GM18508 (cell line): ENCODE results near the gene DBX2.
"Not testable (repeated sequence)": the region's sequence is repeated elsewhere in the genome, so short reads cannot be mapped to it uniquely, and the experiment has no call there.

Experiments
- ATAC-seq: cut with Tn5 transposase; IDR thresholded peaks from one replicate; pipeline ENCODE4 v1.9.1; 2021; ENCODE audit warnings: moderate number of reproducible peaks; ENCODE audit not compliant: insufficient read depth, unreplicated experiment

DBX2 gene

GRCh38 chr12:45050751-45051571 is at the start of gene DBX2:
DBX2 (minus strand) TSS chr12:45051099; CDS start chr12:45050927, 172 bp downstream.
- ATAC-seq, result no peak

- no peak for ATAC-seq
Observed at GRCh38 chr12:45098766-45099165, 47.9 kb upstream of the DBX2 start.

- ATAC-seq, result not testable (repeated sequence)
Observed at GRCh38 chr12:45095417-45095816, 44.5 kb upstream of the DBX2 start.

- no peak for ATAC-seq
Observed at GRCh38 chr12:45093051-45093450, 42.2 kb upstream of the DBX2 start.

- ATAC-seq, result no peak
Observed at GRCh38 chr12:45089411-45090075, 38.6 kb upstream of the DBX2 start.

- no peak for ATAC-seq
Observed at GRCh38 chr12:45088608-45089007, 37.7 kb upstream of the DBX2 start.

GRCh38 chr12:45084248-45084647 is 33.3 kb upstream of the DBX2 start:
- not testable (repeated sequence) for ATAC-seq

- ATAC-seq, result no peak
Observed at GRCh38 chr12:45077251-45077650, 26.4 kb upstream of the DBX2 start.

GRCh38 chr12:45076417-45077026 is 25.6 kb upstream of the DBX2 start:
- no peak for ATAC-seq

- ATAC-seq, result no peak
Observed at GRCh38 chr12:45075587-45076282, 24.8 kb upstream of the DBX2 start.

- no peak for ATAC-seq
Observed at GRCh38 chr12:45065125-45065626, 14.3 kb upstream of the DBX2 start.

- no peak for ATAC-seq
Observed at GRCh38 chr12:45060976-45061375, 10.1 kb upstream of the DBX2 start.

- ATAC-seq, result no peak
Observed at GRCh38 chr12:45051572-45052125, 750 bp upstream of the DBX2 start.

- ATAC-seq, result no peak
Observed at GRCh38 chr12:45049912-45050750, 768 bp downstream of the DBX2 start.

GRCh38 chr12:45042599-45042998 is 8.3 kb downstream of the DBX2 start:
- ATAC-seq, result no peak

GRCh38 chr12:45040977-45041376 is 9.9 kb downstream of the DBX2 start:
- no peak for ATAC-seq

GRCh38 chr12:45039757-45040156 is 11.1 kb downstream of the DBX2 start:
- no peak for ATAC-seq

- ATAC-seq, result no peak
Observed at GRCh38 chr12:45034861-45035265, 16.0 kb downstream of the DBX2 start.

- no peak for ATAC-seq
Observed at GRCh38 chr12:45017916-45018315, 33.0 kb downstream of the DBX2 start.
